HFFc6 (cell line): ENCODE data around the gene CLEC16A. TPM values are rescaled to one million over a fixed set of nuclear protein-coding genes. Genes with fewer than 3 reads are reported as not detected.
A peak's percentile ranks its signal among the peaks of the same experiment; 100 is the strongest.

Experiments
- DNase-seq: peaks from one replicate; pipeline ENCODE4 v3.0.0-alpha.2; 2018
- H3K27ac Mint-ChIP-seq: 2 replicates; pipeline ENCODE4 v1.8.0; 2020; ENCODE audit warnings: mild to moderate bottlenecking, mixed read lengths
- H3K27me3 Mint-ChIP-seq: 2 replicates; pipeline ENCODE4 v1.8.0; 2021; ENCODE audit warnings: mild to moderate bottlenecking, moderate library complexity, mixed read lengths; ENCODE audit not compliant: insufficient read depth
- H3K36me3 Mint-ChIP-seq: 2 replicates; pipeline ENCODE4 v1.8.0; 2021; ENCODE audit warnings: low read depth, mixed read lengths
- H3K4me1 Mint-ChIP-seq: 2 replicates; pipeline ENCODE4 v1.8.0; 2020; ENCODE audit warnings: low read depth, mixed read lengths
- H3K4me3 Mint-ChIP-seq: 2 replicates; pipeline ENCODE4 v1.8.0; 2020; ENCODE audit warnings: mild to moderate bottlenecking, moderate library complexity, mixed read lengths
- H3K9me3 Mint-ChIP-seq: 2 replicates; pipeline ENCODE4 v1.8.0; 2020; ENCODE audit warnings: mild to moderate bottlenecking, mixed read lengths
- CTCF ChIP-seq: fragments of 200-600 bp; sonication (generic); IDR thresholded peaks from 2 replicates; pipeline ENCODE4 v1.5.0; 2021; ENCODE audit warnings: antibody characterized with exemption, mild to moderate bottlenecking
- total RNA-seq, 6 experiments: library from RNA; stranded (reverse); fragmentation: NEBNext Ultra II Directional; extraction: Animal tissue kit (Norgen Biotek cat#: 25700); gene quantifications; 2 replicates in 1 of 6; 3 replicates in 5 of 6; pipeline ENCODE4 v1.2.3, GENCODE V29; 2021

Gene CLEC16A
- total RNA-seq, 6 experiments from 2014 or later = 19.4 to 23.2 (median 21.2) TPM

- H3K9me3 Mint-ChIP-seq = no peaks in the 10 kb centered on the region
- TF ChIP-seq CTCF = no peak
- H3K4me3 Mint-ChIP-seq = no peak overlapping the region
- H3K27me3 Mint-ChIP-seq = no peaks in the 10 kb centered on the region; the same call in 1 of the 2 replicates
- H3K4me1 Mint-ChIP-seq = peaks cover 29% of the 10 kb centered on the region
- H3K27ac Mint-ChIP-seq = no peak overlapping the region
- H3K36me3 Mint-ChIP-seq = no peaks in the 10 kb centered on the region
- DNase-seq = no peak
Measured at GRCh38 chr16:11073407-11073999, 129.1 kb downstream of the CLEC16A start.

GRCh38 chr16:11074131-11074530, 129.8 kb downstream of the CLEC16A start:
- no peak for DNase-seq
- Mint-ChIP-seq H3K4me3 (no peak overlapping the region), H3K36me3 (no peaks in the 10 kb centered on the region), H3K9me3 (no peaks in the 10 kb centered on the region), H3K27me3 (no peaks in the 10 kb centered on the region; the same call in 1 of the 2 replicates), H3K4me1 (peaks cover 35% of the 10 kb centered on the region), H3K27ac (no peak overlapping the region)
- no peak for TF ChIP-seq CTCF

- Mint-ChIP-seq H3K4me1 (peaks cover 46% of the 10 kb centered on the region), H3K27ac (no peak overlapping the region), H3K4me3 (no peak overlapping the region), H3K36me3 (no peaks in the 10 kb centered on the region), H3K9me3 (no peaks in the 10 kb centered on the region), H3K27me3 (no peaks in the 10 kb centered on the region; the same call in 1 of the 2 replicates)
- no peak for DNase-seq
- TF ChIP-seq CTCF = no peak
Measured at GRCh38 chr16:11075163-11075562, 130.8 kb downstream of the CLEC16A start.

- TF ChIP-seq CTCF = no peak
- Mint-ChIP-seq H3K9me3 (no peaks in the 10 kb centered on the region), H3K27me3 (no peaks in the 10 kb centered on the region; the same call in 1 of the 2 replicates), H3K4me1 (peaks cover 58% of the 10 kb centered on the region), H3K36me3 (no peaks in the 10 kb centered on the region), H3K4me3 (no peak overlapping the region), H3K27ac (no peak overlapping the region)
- DNase-seq = no peak
Measured at GRCh38 chr16:11076259-11077018, 132.1 kb downstream of the CLEC16A start.

GRCh38 chr16:11078812-11079459, 134.6 kb downstream of the CLEC16A start:
- peak overlapping the region; percentile 76 for H3K4me3 Mint-ChIP-seq
- no peak for TF ChIP-seq CTCF
- H3K27ac Mint-ChIP-seq = peak overlapping the region; percentile 95
- no peaks in the 10 kb centered on the region for H3K36me3 Mint-ChIP-seq
- peak; percentile 79 for DNase-seq
- H3K27me3 Mint-ChIP-seq = no peaks in the 10 kb centered on the region; the same call in 1 of the 2 replicates
- H3K4me1 Mint-ChIP-seq = peaks cover 73% of the 10 kb centered on the region
- no peaks in the 10 kb centered on the region for H3K9me3 Mint-ChIP-seq
